GM06990 (cell line): ENCODE measurements around the gene RNFT1.
A peak's percentile ranks its signal among the peaks of the same experiment; 100 is the strongest.
"Not testable (repeated sequence)": the region's sequence is repeated elsewhere in the genome, so short reads cannot be mapped to it uniquely, and the experiment has no call there.

Experiments used
- DNase-seq: peaks from one replicate; pipeline ENCODE4 v3.0.0-alpha.2; 2011; ENCODE audit not compliant: insufficient read length; ENCODE audit errors: extremely low read depth
- H3K27me3 ChIP-seq: replicated peaks from 2 replicates; pipeline ENCODE4 v1.6.0; 2011; ENCODE audit warnings: low read length; ENCODE audit not compliant: control insufficient read depth, insufficient read depth
- H3K36me3 ChIP-seq: 2 replicates; pipeline ENCODE4 v1.5.1; 2011; ENCODE audit warnings: low read length; ENCODE audit not compliant: control insufficient read depth, insufficient read depth
- H3K4me3 ChIP-seq: replicated peaks from 2 replicates; pipeline ENCODE4 v1.5.1; 2011; ENCODE audit warnings: low read depth, mild to moderate bottlenecking, control low read depth, low read length
- CTCF ChIP-seq: IDR thresholded peaks from 2 replicates; pipeline ENCODE4 v1.5.1; 2011; ENCODE audit warnings: low read length, control low read depth, mild to moderate bottlenecking, inconsistent platforms; ENCODE audit not compliant: insufficient read depth, poor library complexity, severe bottlenecking

Gene RNFT1

GRCh38 chr17:59964482-59965328, at the start of gene RNFT1:
Gene RNFT1 (minus strand): TSS chr17:59964740. CDS start chr17:59964663, 77 bp downstream.
- H3K27me3 ChIP-seq: no peaks in the 10 kb centered on the region
- no peak for TF ChIP-seq CTCF
- peak; percentile 90 for DNase-seq
- peak within 1 kb of the TSS; percentile 87 for H3K4me3 ChIP-seq
- H3K36me3 ChIP-seq: no peaks in the 10 kb centered on the region

- H3K36me3 ChIP-seq, H3K27me3 ChIP-seq, DNase-seq, H3K4me3 ChIP-seq: not testable (repeated sequence)
Observed at GRCh38 chr17:60009326-60009725, 44.8 kb upstream of the RNFT1 start.

GRCh38 chr17:60008377-60008776, 43.8 kb upstream of the RNFT1 start:
- not testable (repeated sequence) for H3K27me3 ChIP-seq, H3K36me3 ChIP-seq, DNase-seq, H3K4me3 ChIP-seq

- Histone ChIP-seq H3K4me3 (no peak overlapping the region), H3K27me3 (no peaks in the 10 kb centered on the region), H3K36me3 (no peaks in the 10 kb centered on the region)
- TF ChIP-seq CTCF: no peak
- DNase-seq: no peak
Observed at GRCh38 chr17:60006160-60006559, 41.6 kb upstream of the RNFT1 start.

GRCh38 chr17:60004561-60004960, 40.0 kb upstream of the RNFT1 start:
- not testable (repeated sequence) for H3K36me3 ChIP-seq, H3K4me3 ChIP-seq, H3K27me3 ChIP-seq, DNase-seq

GRCh38 chr17:60002405-60002804, 37.9 kb upstream of the RNFT1 start:
- not testable (repeated sequence) for H3K27me3 ChIP-seq, H3K36me3 ChIP-seq, H3K4me3 ChIP-seq, DNase-seq

GRCh38 chr17:59996608-59997007, 32.1 kb upstream of the RNFT1 start:
- H3K4me3 ChIP-seq, H3K36me3 ChIP-seq, H3K27me3 ChIP-seq, DNase-seq: not testable (repeated sequence)

- H3K27me3 ChIP-seq, DNase-seq, H3K4me3 ChIP-seq, H3K36me3 ChIP-seq: not testable (repeated sequence)
Observed at GRCh38 chr17:59975166-59975565, 10.6 kb upstream of the RNFT1 start.

GRCh38 chr17:59973483-59973882, 8.9 kb upstream of the RNFT1 start:
- not testable (repeated sequence) for DNase-seq, H3K4me3 ChIP-seq, H3K36me3 ChIP-seq, H3K27me3 ChIP-seq
